AG04449 (cell line): ENCODE data around the gene RAB2B.
"Not testable (repeated sequence)": the region's sequence is repeated elsewhere in the genome, so short reads cannot be mapped to it uniquely, and the experiment has no call there.

Source experiments
- CTCF ChIA-PET: fragments of 350-600 bp; formaldehyde crosslinking; extraction: SDS; loops from one replicate; lab custom pipeline; 2021; ENCODE audit warnings: antibody characterized with exemption; lab: Yijun Ruan, JAX
- POLR2A ChIA-PET: fragments of 400-600, 350-600 bp; formaldehyde crosslinking; extraction: SDS; loops from one replicate; lab custom pipeline; 2020; ENCODE audit warnings: antibody characterized with exemption, inconsistent platforms; lab: Yijun Ruan, JAX
- DNase-seq: peaks from one replicate; pipeline ENCODE4 v3.0.0-alpha.2; 2010; ENCODE audit warnings: low read depth, low spot score
- H3K4me3 ChIP-seq: 2 replicates; pipeline ENCODE4 v1.5.1; 2011; ENCODE audit warnings: low read depth, mild to moderate bottlenecking, control low read depth, low read length
- TF ChIP-seq, protein P1 (sequence below): IDR thresholded peaks from one replicate; pipeline ENCODE4 v1.5.1; 2011; ENCODE audit warnings: mild to moderate bottlenecking, moderate library complexity, low read length, control low read depth, inconsistent platforms; ENCODE audit not compliant: insufficient read depth; ENCODE audit errors: missing control alignments

Gene RAB2B

DNA sequence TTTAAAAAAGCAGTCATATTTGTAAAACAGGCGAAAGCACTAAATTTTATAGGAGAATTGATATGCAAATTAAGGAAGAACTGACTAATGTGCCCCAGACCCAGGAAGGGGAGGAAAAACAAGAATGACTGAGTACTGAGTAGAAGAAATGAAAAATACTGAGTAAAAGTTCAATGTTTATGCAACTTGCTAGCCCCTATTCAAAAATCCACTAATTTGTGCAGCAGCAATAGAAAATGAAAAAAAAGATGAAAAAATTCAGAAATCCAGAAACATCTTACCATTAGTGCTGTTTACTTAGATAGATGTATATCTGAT, 26.9 kb downstream of the RAB2B start:
- no peak for DNase-seq
- TF ChIP-seq, protein P1, sequence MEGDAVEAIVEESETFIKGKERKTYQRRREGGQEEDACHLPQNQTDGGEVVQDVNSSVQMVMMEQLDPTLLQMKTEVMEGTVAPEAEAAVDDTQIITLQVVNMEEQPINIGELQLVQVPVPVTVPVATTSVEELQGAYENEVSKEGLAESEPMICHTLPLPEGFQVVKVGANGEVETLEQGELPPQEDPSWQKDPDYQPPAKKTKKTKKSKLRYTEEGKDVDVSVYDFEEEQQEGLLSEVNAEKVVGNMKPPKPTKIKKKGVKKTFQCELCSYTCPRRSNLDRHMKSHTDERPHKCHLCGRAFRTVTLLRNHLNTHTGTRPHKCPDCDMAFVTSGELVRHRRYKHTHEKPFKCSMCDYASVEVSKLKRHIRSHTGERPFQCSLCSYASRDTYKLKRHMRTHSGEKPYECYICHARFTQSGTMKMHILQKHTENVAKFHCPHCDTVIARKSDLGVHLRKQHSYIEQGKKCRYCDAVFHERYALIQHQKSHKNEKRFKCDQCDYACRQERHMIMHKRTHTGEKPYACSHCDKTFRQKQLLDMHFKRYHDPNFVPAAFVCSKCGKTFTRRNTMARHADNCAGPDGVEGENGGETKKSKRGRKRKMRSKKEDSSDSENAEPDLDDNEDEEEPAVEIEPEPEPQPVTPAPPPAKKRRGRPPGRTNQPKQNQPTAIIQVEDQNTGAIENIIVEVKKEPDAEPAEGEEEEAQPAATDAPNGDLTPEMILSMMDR: no peak
- no peak overlapping the region for H3K4me3 ChIP-seq
- ChIA-PET CTCF (interaction anchor here (1.2 to 1.3 kb wide), 2 partner anchors 25 to 49 kb away, joined by 3 to 4 read pairs; no protein-coding TSS in a partner anchor), POLR2A (no interaction called here)

DNA sequence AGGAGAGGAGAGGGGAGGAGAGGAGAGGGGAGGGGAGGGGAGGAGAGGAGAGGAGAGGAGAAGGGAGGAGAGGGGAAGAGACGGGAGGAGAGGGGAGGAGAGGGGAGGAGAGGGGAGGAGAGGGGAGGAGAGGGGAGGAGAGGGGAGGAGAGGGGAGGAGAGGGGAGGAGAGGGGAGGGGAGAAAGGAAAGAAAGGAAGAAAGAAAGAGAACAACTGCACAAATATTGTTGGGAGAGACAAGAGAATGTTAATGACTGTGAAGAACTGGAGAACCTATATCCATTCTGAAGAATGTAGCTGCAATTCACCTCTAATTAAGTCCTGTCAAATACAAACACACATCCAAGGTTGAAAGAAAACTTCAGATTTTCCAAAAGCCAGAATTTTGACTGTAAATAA, 34.1 kb downstream of the RAB2B start:
- ChIA-PET POLR2A (interaction anchor here (0.7 kb wide), 1 partner anchor 11 kb away, joined by 3 read pairs; no protein-coding TSS in a partner anchor), CTCF (interaction anchor here (5.9 kb wide), 1 partner anchor 13 kb away, joined by 39 read pairs; the partner anchor contains the start of gene CHD8)
- not testable (repeated sequence) for H3K4me3 ChIP-seq, DNase-seq

DNA sequence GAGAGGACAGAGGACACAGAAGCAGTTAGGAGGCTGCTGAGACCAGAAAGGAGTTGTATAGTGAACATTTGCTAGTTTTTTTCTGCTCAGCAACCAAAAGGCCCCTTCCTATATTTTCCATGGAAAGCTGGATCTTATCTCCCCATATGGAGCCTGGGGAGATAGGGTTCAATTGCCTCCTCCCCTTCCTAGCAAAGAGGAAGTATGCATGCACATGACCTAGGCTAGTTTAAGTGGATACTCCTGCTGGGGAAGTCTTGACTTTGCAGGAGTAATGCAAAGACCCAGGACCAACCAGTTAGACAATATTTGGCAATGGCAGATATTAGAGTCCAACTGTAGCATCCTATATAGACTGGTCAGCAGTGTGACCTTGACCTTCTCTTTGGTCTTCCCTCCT, 35.9 kb downstream of the RAB2B start:
- ChIA-PET CTCF (no interaction called here), POLR2A (no interaction called here)
- DNase-seq: no peak
- TF ChIP-seq, protein P1: no peak
- no peak overlapping the region for H3K4me3 ChIP-seq

DNA sequence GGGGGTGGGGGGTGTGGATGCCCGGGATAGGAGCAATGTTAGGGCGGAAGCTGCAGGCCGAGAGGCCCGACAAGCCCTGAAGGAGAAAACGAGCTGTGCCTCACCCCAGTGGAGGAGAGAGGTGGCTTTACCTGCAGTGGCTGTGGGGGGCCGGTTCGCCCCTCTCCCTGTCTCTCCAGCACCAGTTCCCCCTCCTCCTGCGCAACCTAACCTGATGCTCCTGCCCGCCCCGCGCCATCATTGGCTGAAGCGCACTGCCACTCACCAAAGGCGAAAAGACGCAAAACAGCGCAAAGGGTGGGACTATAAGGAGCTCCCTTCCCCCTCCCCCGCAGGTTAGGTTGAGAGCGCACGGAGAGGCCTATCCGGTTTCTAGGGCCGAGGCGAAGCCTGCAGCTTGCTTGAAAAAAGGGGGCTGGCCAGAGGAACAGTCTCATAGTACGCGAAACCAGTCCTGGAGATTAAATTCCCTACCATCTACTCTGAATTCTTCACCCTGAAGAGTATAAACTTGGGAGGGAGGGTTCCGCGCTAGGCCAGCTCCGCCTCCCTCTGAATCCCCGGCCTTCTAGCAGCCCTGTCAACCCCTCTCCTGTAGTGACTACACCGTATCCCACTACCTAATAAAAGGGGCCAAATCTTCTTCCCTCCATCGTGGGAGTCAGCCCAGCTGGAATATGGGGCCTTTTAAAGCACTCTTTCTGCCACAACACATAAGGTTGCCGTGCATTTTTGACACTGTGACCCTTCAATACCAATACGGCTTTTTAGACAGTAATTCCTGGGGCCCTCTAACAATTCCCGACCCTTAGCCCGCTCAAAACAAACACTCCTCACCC, 39.5 kb downstream of the RAB2B start:
- POLR2A ChIA-PET: interaction anchor here (0.7 to 1.3 kb wide), 5 partner anchors 18 to 354 kb away, joined by 3 to 14 read pairs (median 5); partner anchors contain the start of genes CHD8, METTL3, RAB2B and TOX4
- CTCF ChIA-PET: interaction anchor here (1.0 to 1.7 kb wide), 4 partner anchors 9 to 41 kb away, joined by 3 to 18 read pairs (median 5); partner anchors contain the start of gene CHD8
- H3K4me3 ChIP-seq: peak overlapping the region; percentile 96
- TF ChIP-seq, protein P1: no peak
- peak; percentile 93 for DNase-seq

DNA sequence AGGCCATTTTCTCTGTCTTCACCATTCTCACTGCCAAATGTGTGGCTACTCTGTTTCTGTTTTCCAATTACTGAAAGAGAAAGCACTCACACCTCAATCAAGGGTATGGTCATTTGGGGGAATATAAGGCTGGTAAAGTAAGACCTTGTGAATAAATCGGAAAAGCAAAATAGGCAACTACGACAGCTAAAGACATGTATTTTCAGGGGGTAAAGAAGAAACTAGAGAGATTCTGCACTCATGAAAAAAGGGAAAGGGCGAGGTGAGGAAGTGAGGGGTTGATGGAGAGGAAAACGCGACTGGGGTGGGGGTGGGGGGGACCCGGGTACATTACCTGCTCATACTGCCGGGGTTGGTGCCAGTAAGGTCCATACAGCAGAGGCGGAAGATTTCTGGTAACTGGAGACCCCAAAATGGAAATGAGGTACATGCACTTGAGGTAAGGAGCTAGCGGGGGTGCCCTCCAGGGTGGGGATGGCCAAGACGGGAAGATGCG, 40.1 kb downstream of the RAB2B start:
- DNase-seq: no peak
- CTCF ChIA-PET: interaction anchor here (1.0 to 1.7 kb wide), 4 partner anchors 9 to 41 kb away, joined by 3 to 18 read pairs (median 5); partner anchors contain the start of gene CHD8

DNA sequence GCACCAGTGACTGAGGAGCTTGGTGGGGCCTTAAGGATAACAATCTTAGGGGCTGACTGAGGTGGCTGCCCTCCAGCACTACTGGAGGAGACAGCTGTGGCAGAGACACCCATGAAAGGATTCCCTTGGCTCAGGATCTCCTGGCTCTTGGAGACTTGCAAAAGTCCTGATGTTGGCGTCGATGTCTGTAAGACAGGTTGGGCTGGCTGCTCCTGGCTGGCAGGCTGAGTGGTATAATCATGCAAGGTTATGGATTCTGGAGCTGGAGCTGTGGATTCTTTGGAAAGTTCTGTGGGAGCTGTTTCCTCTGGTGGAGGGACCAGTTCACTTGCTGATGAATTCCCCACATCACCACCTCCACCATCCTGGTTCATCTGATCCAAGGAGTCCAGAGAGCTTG, 45.6 kb downstream of the RAB2B start:
- CTCF ChIA-PET: interaction anchor here (1.4 to 2.6 kb wide), 3 partner anchors 25 to 126 kb away, joined by 3 to 10 read pairs (median 5); partner anchors contain the start of gene CHD8

More for the DNA sequence above, 40.1 kb downstream of the RAB2B start:
- TF ChIP-seq, protein P1: no peak
- H3K4me3 ChIP-seq: peak overlapping the region; percentile 96
- POLR2A ChIA-PET: interaction anchor here (0.7 to 1.3 kb wide), 4 partner anchors 19 to 353 kb away, joined by 3 to 14 read pairs (median 7); partner anchors contain the start of genes CHD8 and METTL3

More for the DNA sequence above, 45.6 kb downstream of the RAB2B start:
- H3K4me3 ChIP-seq: no peak overlapping the region
- POLR2A ChIA-PET: interaction anchor here (0.5 kb wide), 1 partner anchor 12 kb away, joined by 3 read pairs; no protein-coding TSS in a partner anchor
- DNase-seq: no peak
- TF ChIP-seq, protein P1: no peak
